ENCODE data around the gene DAGLB.
"Not testable (repeated sequence)": the region's sequence is repeated elsewhere in the genome, so short reads cannot be mapped to it uniquely, and the experiment has no call there.

DAGLB gene

GRCh38 chr7:6392712-6393666 lies 54.8 kb downstream of the DAGLB start:
- H3K9ac ChIP-seq (ENCODE audit: low read depth in 1 of 2, low read length in 2 of 2) = peak overlapping the region; percentile 49 to 63
- peaks cover 32 to 35% of the 10 kb centered on the region in 2 donors for H3K4me1 ChIP-seq (ENCODE audit: control insufficient read depth in 1 of 2, insufficient read depth in 2 of 2, low read length in 2 of 2)
- H3K4me3 ChIP-seq (ENCODE audit: low read depth in 1 of 2, low read length in 2 of 2) = peak overlapping the region in 1 of 2 donors; percentile 19
- H3K27ac ChIP-seq (ENCODE audit: low read depth, low read length) = peak overlapping the region; percentile 78
- no peaks in the 10 kb centered on the region for H3K27me3 ChIP-seq (ENCODE audit: control insufficient read depth in 1 of 2, insufficient read depth in 2 of 2, low read length in 2 of 2)
- no peaks in the 10 kb centered on the region for H3K9me3 ChIP-seq (ENCODE audit: control insufficient read depth in 1 of 2, low read length in 2 of 2)
- H3K36me3 ChIP-seq (ENCODE audit: control insufficient read depth in 1 of 2, insufficient read depth in 2 of 2, low read length in 2 of 2) = peaks cover 17 to 52% of the 10 kb centered on the region in 2 donors

GRCh38 chr7:6389728-6390127 lies 58.0 kb downstream of the DAGLB start:
- H3K4me1 ChIP-seq (ENCODE audit: control insufficient read depth in 1 of 2, insufficient read depth in 2 of 2, low read length in 2 of 2) = peaks cover 48 to 55% of the 10 kb centered on the region in 2 donors
- H3K4me3 ChIP-seq (ENCODE audit: low read depth in 1 of 2, low read length in 2 of 2) = no peak overlapping the region
- no peaks in the 10 kb centered on the region for H3K9me3 ChIP-seq (ENCODE audit: control insufficient read depth in 1 of 2, low read length in 2 of 2)
- H3K9ac ChIP-seq (ENCODE audit: low read depth in 1 of 2, low read length in 2 of 2) = no peak overlapping the region
- no peak overlapping the region for H3K27ac ChIP-seq (ENCODE audit: low read depth, low read length)
- H3K27me3 ChIP-seq (ENCODE audit: control insufficient read depth in 1 of 2, insufficient read depth in 2 of 2, low read length in 2 of 2) = no peaks in the 10 kb centered on the region
- H3K36me3 ChIP-seq (ENCODE audit: control insufficient read depth in 1 of 2, insufficient read depth in 2 of 2, low read length in 2 of 2) = peaks cover 14 to 49% of the 10 kb centered on the region in 2 donors

DNA sequence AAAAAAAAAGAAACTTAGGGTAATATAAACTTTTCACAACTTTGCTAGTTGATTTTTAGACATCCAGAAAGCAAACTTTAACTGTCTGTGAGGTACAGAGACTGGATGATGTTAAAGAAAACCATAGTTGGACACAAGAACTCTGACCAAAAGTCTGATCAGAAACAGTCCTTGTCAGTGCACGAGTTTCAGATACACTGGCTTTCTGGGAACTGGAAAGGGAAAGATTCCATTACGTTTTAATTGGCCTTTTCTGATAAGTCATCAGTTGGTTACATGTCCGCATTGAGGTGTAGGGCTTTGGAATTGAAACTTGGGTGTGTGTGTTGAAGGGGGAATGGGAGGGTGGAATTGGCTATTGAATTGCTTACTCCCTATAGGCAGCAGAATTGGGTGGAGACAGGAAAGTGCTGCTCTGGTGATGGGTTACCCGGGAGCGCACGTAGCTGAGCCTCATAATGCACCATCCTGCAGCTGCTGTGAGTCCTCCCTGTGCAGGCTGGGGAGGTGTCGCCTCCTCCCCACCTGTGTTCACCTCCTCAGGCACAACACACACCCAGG lies 59.9 kb downstream of the DAGLB start:
- Histone ChIP-seq H3K4me1 (ENCODE audit: control insufficient read depth in 1 of 2, insufficient read depth in 2 of 2, low read length in 2 of 2) (peaks cover 41 to 52% of the 10 kb centered on the region in 2 donors), H3K4me3 (ENCODE audit: low read depth in 1 of 2, low read length in 2 of 2) (no peak overlapping the region), H3K27me3 (ENCODE audit: control insufficient read depth in 1 of 2, insufficient read depth in 2 of 2, low read length in 2 of 2) (no peaks in the 10 kb centered on the region), H3K36me3 (ENCODE audit: control insufficient read depth in 1 of 2, insufficient read depth in 2 of 2, low read length in 2 of 2) (peaks cover 14 to 36% of the 10 kb centered on the region in 2 donors), H3K9me3 (ENCODE audit: control insufficient read depth in 1 of 2, low read length in 2 of 2) (no peaks in the 10 kb centered on the region), H3K27ac (ENCODE audit: low read depth, low read length) (peak overlapping the region; percentile 53), H3K9ac (ENCODE audit: low read depth in 1 of 2, low read length in 2 of 2) (no peak overlapping the region)

DNA sequence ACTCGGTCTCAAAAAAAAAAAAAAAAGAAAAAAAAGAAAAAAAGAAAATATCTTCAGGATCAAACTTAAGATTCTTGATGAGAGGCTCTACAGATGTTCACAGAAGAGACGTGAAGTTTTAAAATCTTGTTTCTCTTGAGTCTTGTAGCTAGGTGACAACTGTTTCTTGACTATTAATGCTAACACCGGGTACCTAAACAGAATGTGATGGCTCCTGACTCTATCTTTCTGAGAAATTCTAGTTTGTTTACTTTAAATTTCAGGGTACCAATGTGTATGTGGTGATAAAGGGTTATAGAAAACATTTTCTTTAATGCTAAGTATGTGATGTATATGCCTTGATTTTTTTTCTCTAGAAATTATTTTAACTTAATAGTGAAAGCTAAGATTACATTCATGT lies 61.0 kb downstream of the DAGLB start:
- Histone ChIP-seq H3K9me3 (ENCODE audit: control insufficient read depth in 1 of 2, low read length in 2 of 2) (no peaks in the 10 kb centered on the region), H3K27me3 (ENCODE audit: control insufficient read depth in 1 of 2, insufficient read depth in 2 of 2, low read length in 2 of 2) (no peaks in the 10 kb centered on the region), H3K4me1 (ENCODE audit: control insufficient read depth in 1 of 2, insufficient read depth in 2 of 2, low read length in 2 of 2) (peaks cover 38 to 52% of the 10 kb centered on the region in 2 donors), H3K27ac (ENCODE audit: low read depth, low read length) (no peak overlapping the region), H3K36me3 (ENCODE audit: control insufficient read depth in 1 of 2, insufficient read depth in 2 of 2, low read length in 2 of 2) (peaks cover 9 to 26% of the 10 kb centered on the region in 2 donors), H3K9ac (ENCODE audit: low read depth in 1 of 2, low read length in 2 of 2) (no peak overlapping the region), H3K4me3 (ENCODE audit: low read depth in 1 of 2, low read length in 2 of 2) (no peak overlapping the region)

GRCh38 chr7:6385909-6386560 lies 61.7 kb downstream of the DAGLB start:
- Histone ChIP-seq H3K36me3 (ENCODE audit: control insufficient read depth in 1 of 2, insufficient read depth in 2 of 2, low read length in 2 of 2) (peaks cover 5 to 19% of the 10 kb centered on the region in 2 donors), H3K27me3 (ENCODE audit: control insufficient read depth in 1 of 2, insufficient read depth in 2 of 2, low read length in 2 of 2) (no peaks in the 10 kb centered on the region), H3K4me3 (ENCODE audit: low read depth in 1 of 2, low read length in 2 of 2) (peak overlapping the region in 1 of 2 donors; percentile 27), H3K9me3 (ENCODE audit: control insufficient read depth in 1 of 2, low read length in 2 of 2) (no peaks in the 10 kb centered on the region), H3K27ac (ENCODE audit: low read depth, low read length) (peak overlapping the region; percentile 64), H3K9ac (ENCODE audit: low read depth in 1 of 2, low read length in 2 of 2) (peak overlapping the region in 1 of 2 donors; percentile 16), H3K4me1 (ENCODE audit: control insufficient read depth in 1 of 2, insufficient read depth in 2 of 2, low read length in 2 of 2) (peaks cover 38 to 53% of the 10 kb centered on the region in 2 donors)

DNA sequence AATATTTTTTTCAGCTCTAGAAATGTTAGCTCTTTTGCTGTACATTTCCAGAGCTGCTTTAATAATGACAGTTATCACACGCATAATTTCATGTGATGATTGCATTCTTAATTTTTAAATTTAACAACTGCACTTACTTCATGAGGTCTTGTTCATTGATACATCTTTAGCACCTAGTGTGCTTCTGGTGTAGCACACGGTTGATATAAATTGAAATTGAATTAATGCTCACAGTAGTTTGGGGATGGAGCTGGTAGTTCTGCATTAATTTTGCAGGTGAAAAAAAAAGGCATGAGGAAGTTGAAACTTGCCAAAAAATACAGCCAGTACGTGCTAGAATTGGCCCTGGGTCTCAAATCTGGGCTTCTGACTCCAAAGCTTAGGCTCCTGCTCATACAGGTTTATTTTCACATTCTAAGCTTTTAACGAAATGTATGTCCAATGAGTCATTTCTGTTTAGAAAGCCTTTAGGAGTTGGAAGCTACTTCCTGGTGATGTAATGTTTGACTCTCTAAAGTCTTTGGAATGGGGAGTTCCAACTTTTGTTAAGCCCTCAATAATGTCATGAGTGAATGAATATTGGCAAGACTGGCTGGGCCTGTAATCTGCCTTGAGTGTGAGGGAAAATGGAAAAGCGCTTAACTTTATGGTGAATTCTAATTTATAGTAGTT lies 62.5 kb downstream of the DAGLB start:
- Histone ChIP-seq H3K27ac (ENCODE audit: low read depth, low read length) (peak overlapping the region; percentile 64), H3K27me3 (ENCODE audit: control insufficient read depth in 1 of 2, insufficient read depth in 2 of 2, low read length in 2 of 2) (no peaks in the 10 kb centered on the region), H3K9me3 (ENCODE audit: control insufficient read depth in 1 of 2, low read length in 2 of 2) (no peaks in the 10 kb centered on the region), H3K4me1 (ENCODE audit: control insufficient read depth in 1 of 2, insufficient read depth in 2 of 2, low read length in 2 of 2) (peaks cover 38 to 59% of the 10 kb centered on the region in 2 donors), H3K36me3 (ENCODE audit: control insufficient read depth in 1 of 2, insufficient read depth in 2 of 2, low read length in 2 of 2) (peaks cover 5 to 15% of the 10 kb centered on the region in 2 donors), H3K9ac (ENCODE audit: low read depth in 1 of 2, low read length in 2 of 2) (peak overlapping the region in 1 of 2 donors; percentile 16), H3K4me3 (ENCODE audit: low read depth in 1 of 2, low read length in 2 of 2) (no peak overlapping the region)

- Histone ChIP-seq H3K9me3 (ENCODE audit: control insufficient read depth in 1 of 2, low read length in 2 of 2) (no peaks in the 10 kb centered on the region), H3K36me3 (ENCODE audit: control insufficient read depth in 1 of 2, insufficient read depth in 2 of 2, low read length in 2 of 2) (peaks cover 5 to 12% of the 10 kb centered on the region in 2 donors), H3K27me3 (ENCODE audit: control insufficient read depth in 1 of 2, insufficient read depth in 2 of 2, low read length in 2 of 2) (no peaks in the 10 kb centered on the region), H3K4me1 (ENCODE audit: control insufficient read depth in 1 of 2, insufficient read depth in 2 of 2, low read length in 2 of 2) (peaks cover 45 to 64% of the 10 kb centered on the region in 2 donors), H3K9ac (ENCODE audit: low read depth in 1 of 2, low read length in 2 of 2) (peak overlapping the region in 1 of 2 donors; percentile 46), H3K27ac (ENCODE audit: low read depth, low read length) (no peak overlapping the region), H3K4me3 (ENCODE audit: low read depth in 1 of 2, low read length in 2 of 2) (no peak overlapping the region)
Observed at GRCh38 chr7:6384327-6384726, 63.4 kb downstream of the DAGLB start.

DNA sequence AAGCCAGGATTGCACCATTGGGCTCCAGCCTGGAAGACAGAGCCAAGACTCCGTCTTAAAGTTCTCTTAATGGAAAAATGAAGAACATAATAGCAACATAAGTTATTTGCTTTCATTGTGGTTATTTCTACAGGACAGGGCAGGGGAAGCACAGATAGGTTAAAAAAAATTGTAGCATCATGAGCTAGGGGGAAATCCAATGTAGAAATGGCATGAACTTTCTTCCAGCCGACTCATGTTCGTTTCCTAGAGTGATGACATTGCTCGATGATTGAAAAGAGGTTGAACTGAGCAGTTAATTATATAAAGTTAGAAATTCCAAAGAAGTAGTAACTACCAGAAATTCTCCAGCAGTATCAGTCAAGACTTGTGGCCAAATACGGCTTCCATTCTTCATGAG lies 64.9 kb downstream of the DAGLB start:
- Histone ChIP-seq H3K27ac (ENCODE audit: low read depth, low read length) (no peak overlapping the region), H3K4me3 (ENCODE audit: low read depth in 1 of 2, low read length in 2 of 2) (no peak overlapping the region)

GRCh38 chr7:6381846-6382245 lies 65.9 kb downstream of the DAGLB start:
- not testable (repeated sequence) for H3K27me3 ChIP-seq (ENCODE audit: control insufficient read depth in 1 of 2, insufficient read depth in 2 of 2, low read length in 2 of 2); H3K4me3 ChIP-seq (ENCODE audit: low read depth in 1 of 2, low read length in 2 of 2); H3K9ac ChIP-seq (ENCODE audit: low read depth in 1 of 2, low read length in 2 of 2); H3K36me3 ChIP-seq (ENCODE audit: control insufficient read depth in 1 of 2, insufficient read depth in 2 of 2, low read length in 2 of 2); H3K27ac ChIP-seq (ENCODE audit: low read depth, low read length); H3K9me3 ChIP-seq (ENCODE audit: control insufficient read depth in 1 of 2, low read length in 2 of 2)
- peaks cover 55 to 56% of the 10 kb centered on the region in 2 donors for H3K4me1 ChIP-seq (ENCODE audit: control insufficient read depth in 1 of 2, insufficient read depth in 2 of 2, low read length in 2 of 2)

More for the DNA sequence above, 64.9 kb downstream of the DAGLB start:
- no peak overlapping the region for H3K9ac ChIP-seq (ENCODE audit: low read depth in 1 of 2, low read length in 2 of 2)
- no peaks in the 10 kb centered on the region for H3K27me3 ChIP-seq (ENCODE audit: control insufficient read depth in 1 of 2, insufficient read depth in 2 of 2, low read length in 2 of 2)
- peaks cover 0 to 9% of the 10 kb centered on the region in 2 donors for H3K36me3 ChIP-seq (ENCODE audit: control insufficient read depth in 1 of 2, insufficient read depth in 2 of 2, low read length in 2 of 2)
- H3K9me3 ChIP-seq (ENCODE audit: control insufficient read depth in 1 of 2, low read length in 2 of 2) = no peaks in the 10 kb centered on the region
- peaks cover 48 to 64% of the 10 kb centered on the region in 2 donors for H3K4me1 ChIP-seq (ENCODE audit: control insufficient read depth in 1 of 2, insufficient read depth in 2 of 2, low read length in 2 of 2)

All from duodenal mucosa (tissue), 2 donors.